A673 (cell line): ENCODE data around the gene GNA14. TPM values are rescaled to one million over a fixed set of nuclear protein-coding genes. Genes with fewer than 3 reads are reported as not detected.

Experiments
- BruUV-seq: library from RNA; stranded (reverse); fragments of 400-500 nt; replicated peaks from 2 replicates; lab custom pipeline; 2021; lab: Mats Ljungman, UMichigan
- CTCF ChIA-PET: fragments of 300-600 bp; sonication (Branson Sonifier 250); formaldehyde crosslinking; loops from one replicate; lab custom pipeline; 2022; ENCODE audit warnings: antibody characterized with exemption; lab: Charles Lee
- POLR2A ChIA-PET: fragments of 300-600 bp; sonication (Branson Sonifier 250); formaldehyde crosslinking; loops from one replicate; lab custom pipeline; 2022; ENCODE audit warnings: antibody characterized with exemption; ENCODE audit not compliant: low non-redundant PET; lab: Charles Lee
- DNase-seq: peaks from one replicate; pipeline ENCODE4 v3.0.0-alpha.2; 2015; ENCODE audit warnings: low spot score
- H3K27ac ChIP-seq: fragments of 200-600 bp; sonication (generic); 2 replicates; pipeline ENCODE4 v1.5.1; 2016; ENCODE audit warnings: mixed run types, low read depth, mild to moderate bottlenecking, mixed read lengths, antibody characterized with exemption, low read length; ENCODE audit not compliant: poor library complexity, severe bottlenecking
- H3K27me3 ChIP-seq: fragments of 200-600 bp; sonication (generic); replicated peaks from 2 replicates; pipeline ENCODE4 v1.6.1; 2017; ENCODE audit warnings: mixed run types, low read depth, mild to moderate bottlenecking, mixed read lengths, antibody characterized with exemption, low read length; ENCODE audit not compliant: insufficient read depth, poor library complexity
- H3K36me3 ChIP-seq: fragments of 200-600 bp; sonication (generic); 2 replicates; pipeline ENCODE4 v1.6.1; 2016; ENCODE audit warnings: mixed run types, mild to moderate bottlenecking, mixed read lengths, antibody characterized with exemption, low read length; ENCODE audit not compliant: insufficient read depth, poor library complexity, severe bottlenecking
- H3K4me1 ChIP-seq: fragments of 200-600 bp; sonication (generic); 2 replicates; pipeline ENCODE4 v1.6.1; 2017; ENCODE audit warnings: mixed run types, mild to moderate bottlenecking, mixed read lengths, antibody characterized with exemption, low read length; ENCODE audit not compliant: insufficient read depth, poor library complexity, severe bottlenecking
- H3K4me3 ChIP-seq: fragments of 200-600 bp; sonication (generic); 2 replicates; pipeline ENCODE4 v1.5.1; 2016; ENCODE audit warnings: low read depth, mixed run types, mild to moderate bottlenecking, mixed read lengths, low read length; ENCODE audit not compliant: poor library complexity, severe bottlenecking
- H3K9me3 ChIP-seq: fragments of 200-600 bp; sonication (generic); 2 replicates; pipeline ENCODE4 v1.6.1; 2016; ENCODE audit warnings: mixed run types, low read depth, mild to moderate bottlenecking, mixed read lengths, antibody characterized with exemption, low read length; ENCODE audit not compliant: poor library complexity, severe bottlenecking
- CTCF ChIP-seq: fragments of 300-800, 200-600 bp; sonication (generic); conservative IDR thresholded peaks from 2 replicates; pipeline ENCODE4 v1.5.1; 2017; ENCODE audit warnings: low read depth, mild to moderate bottlenecking, antibody characterized with exemption, low read length, moderate library complexity, mixed read lengths
- EZH2 ChIP-seq: fragments of 200-600 bp; sonication (generic); IDR thresholded peaks from 2 replicates; pipeline ENCODE4 v1.6.1; 2017; ENCODE audit warnings: borderline replicate concordance, low read depth, mild to moderate bottlenecking, mixed read lengths, antibody characterized with exemption, low read length; ENCODE audit not compliant: poor library complexity, severe bottlenecking
- intact Hi-C: fragments of 100-400 bp; cut with micrococcal nuclease; formaldehyde crosslinking; loops from one replicate; pipeline ENCODE4 v1.10.0; 2022; ENCODE audit not compliant: unreplicated experiment
- total RNA-seq: library from RNA; stranded (reverse); gene quantifications from 2 replicates; pipeline ENCODE4 v1.2.3, GENCODE V29; 2021

GNA14 gene
- total RNA-seq, 1 experiment from 2014 or later = 2.7 TPM

DNA sequence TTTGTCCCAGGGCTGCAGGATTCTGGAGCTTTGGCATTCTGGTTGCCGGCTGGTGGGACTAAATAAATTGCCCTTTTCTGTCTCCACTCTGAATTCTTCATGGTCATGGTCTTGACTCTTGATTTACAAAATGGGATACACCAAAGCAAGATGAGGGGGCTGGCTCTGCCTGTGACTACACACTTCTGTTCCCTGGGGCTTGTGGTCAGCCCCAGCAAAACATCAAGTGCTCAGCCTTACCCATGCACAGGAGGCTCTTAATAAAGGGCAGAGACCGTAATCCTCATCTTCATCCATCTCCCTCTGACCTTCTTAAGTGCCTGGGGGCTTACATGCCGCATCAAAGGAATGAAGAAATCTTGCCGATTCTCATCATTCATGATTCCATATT lies 198.0 kb downstream of the GNA14 start:
- no peak overlapping the region for H3K27ac ChIP-seq
- DNase-seq = no peak
- H3K9me3 ChIP-seq = no peaks in the 10 kb centered on the region
- intact Hi-C loops = no loop called here
- H3K36me3 ChIP-seq = no peaks in the 10 kb centered on the region
- BruUV-seq = no TSS peak
- CTCF ChIA-PET = interaction anchor here (1.2 kb wide), 1 partner anchor 17 kb away, joined by 3 read pairs; no protein-coding TSS in a partner anchor
- no peak overlapping the region for H3K4me3 ChIP-seq
- POLR2A ChIA-PET = no interaction called here
- TF ChIP-seq CTCF (no peak), EZH2 (no peak)
- H3K27me3 ChIP-seq = no peaks in the 10 kb centered on the region
- peaks cover 12% of the 10 kb centered on the region for H3K4me1 ChIP-seq

DNA sequence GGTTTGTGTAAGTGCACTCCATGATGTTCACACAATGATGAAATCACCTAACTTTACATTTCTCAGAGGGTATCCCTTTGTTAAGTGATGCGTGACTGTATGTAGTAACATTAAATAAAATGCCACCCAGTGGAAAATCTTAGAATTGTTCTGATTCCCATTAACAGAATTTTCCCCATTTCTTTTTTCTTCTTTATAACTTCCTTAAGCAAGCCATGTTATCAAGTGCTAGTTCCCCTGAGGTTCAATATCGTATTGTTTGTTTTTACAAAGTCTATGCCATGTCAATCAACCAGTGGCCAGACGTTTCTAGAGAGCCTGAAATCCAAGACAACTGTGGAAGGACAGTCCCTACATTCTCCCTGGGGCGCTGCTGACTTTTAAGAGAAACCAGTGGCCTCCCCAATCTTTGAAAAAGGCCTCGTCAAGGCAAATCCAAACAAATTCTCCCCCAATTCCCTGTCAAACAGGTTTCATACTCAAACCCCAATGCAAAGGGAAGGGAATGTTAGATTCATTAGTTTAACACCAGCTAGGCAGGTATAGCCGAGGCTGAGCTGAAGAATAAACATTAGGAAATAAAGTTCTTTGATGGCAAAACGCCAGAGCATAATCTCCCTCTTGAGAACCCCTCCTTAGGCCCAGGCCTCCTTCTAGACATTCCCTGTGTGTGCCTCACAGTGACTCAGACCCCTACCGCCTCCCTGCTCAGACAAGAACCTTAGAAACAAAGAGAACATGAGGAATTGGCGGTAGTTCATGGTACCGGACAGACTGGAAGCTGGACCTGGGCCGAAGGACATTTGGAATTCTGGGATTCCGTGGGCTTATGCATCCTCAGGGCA lies 198.7 kb downstream of the GNA14 start:
- BruUV-seq = no TSS peak
- no peaks in the 10 kb centered on the region for H3K27me3 ChIP-seq
- ChIA-PET POLR2A (no interaction called here), CTCF (interaction anchor here (1.2 kb wide), 1 partner anchor 16 kb away, joined by 3 read pairs; no protein-coding TSS in a partner anchor)
- peak; percentile 50 for TF ChIP-seq CTCF
- no peak for TF ChIP-seq EZH2
- peak; percentile 48 for DNase-seq
- no peaks in the 10 kb centered on the region for H3K9me3 ChIP-seq
- intact Hi-C loops = no loop called here
- peaks cover 12% of the 10 kb centered on the region for H3K4me1 ChIP-seq
- no peaks in the 10 kb centered on the region for H3K36me3 ChIP-seq
- H3K4me3 ChIP-seq = no peak overlapping the region
- no peak overlapping the region for H3K27ac ChIP-seq

- no peak for DNase-seq
- H3K27ac ChIP-seq = no peak overlapping the region
- no peaks in the 10 kb centered on the region for H3K27me3 ChIP-seq
- H3K36me3 ChIP-seq = no peaks in the 10 kb centered on the region
- intact Hi-C loops = no loop called here
- H3K9me3 ChIP-seq = no peaks in the 10 kb centered on the region
- BruUV-seq = no TSS peak
- no peak overlapping the region for H3K4me3 ChIP-seq
- H3K4me1 ChIP-seq = peaks cover 12% of the 10 kb centered on the region
- ChIA-PET CTCF (interaction anchor here (0.5 kb wide), 1 partner anchor 48 kb away, joined by 9 read pairs; no protein-coding TSS in a partner anchor), POLR2A (no interaction called here)
- TF ChIP-seq CTCF = no peak
- no peak for TF ChIP-seq EZH2
Observed at GRCh38 chr9:77447646-77448045, 200.5 kb downstream of the GNA14 start.
